K562 treated with DMSO at 1 percent for 12 hours (cell line): ENCODE measurements around the gene ZNF433. TPM values are rescaled to one million over a fixed set of nuclear protein-coding genes. Genes with fewer than 3 reads are reported as not detected.

Experiments
- total RNA-seq: library from RNA; unstranded; fragments of 300-600 nt; gene quantifications from 2 replicates; pipeline ENCODE4 v1.2.3, GENCODE V29; 2022; ENCODE audit not compliant: insufficient read depth

ZNF433 gene
- 0.82 and 2.2 TPM in 2 replicates for total RNA-seq

DNA sequence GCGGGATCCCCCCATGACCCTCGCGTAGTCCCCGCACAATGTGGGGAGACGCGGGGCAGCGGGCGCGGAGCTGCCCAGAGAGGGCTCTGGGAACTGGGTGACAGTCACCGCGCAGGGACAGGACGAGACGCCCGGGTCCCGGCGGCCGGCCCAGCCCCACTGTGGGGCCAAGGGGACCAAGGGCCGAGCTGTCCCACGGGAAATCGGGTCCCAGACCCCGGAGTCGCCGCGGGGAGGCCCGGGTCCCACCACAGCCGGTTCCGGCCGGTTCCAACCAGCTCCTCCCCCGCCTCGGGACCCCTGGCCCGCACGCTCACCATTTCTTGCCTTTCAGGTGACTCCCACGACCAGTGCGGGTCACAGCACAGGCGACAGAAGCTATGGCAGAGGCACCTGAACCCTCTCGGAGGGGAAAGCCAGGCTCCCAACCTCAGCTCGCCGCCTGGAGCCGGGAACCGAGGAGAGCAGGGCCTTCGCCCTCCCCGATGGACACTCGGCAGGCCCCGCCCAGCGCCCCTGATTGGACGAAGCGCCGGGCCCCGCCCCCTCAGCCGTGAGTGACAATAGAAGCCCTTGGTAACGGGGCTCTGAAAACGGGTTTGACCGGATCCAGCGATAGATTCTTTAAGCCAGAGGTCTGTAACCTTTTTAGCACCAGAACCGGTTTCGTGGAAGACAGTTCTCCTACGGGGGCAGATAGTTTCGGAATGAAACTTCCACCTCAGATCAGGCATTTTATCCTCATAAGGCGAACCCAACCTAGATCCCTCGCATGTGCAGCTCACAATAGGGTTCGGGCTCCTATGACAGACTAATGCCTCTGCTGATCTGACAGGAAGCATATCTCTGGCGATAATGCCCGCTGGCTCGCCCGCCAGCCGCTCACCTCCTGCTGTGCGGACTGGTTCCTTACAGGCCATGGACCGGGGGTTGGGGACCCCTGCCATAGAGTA, at the start of gene ZNF433:
Gene ZNF433 (minus strand): TSS at position 460 of the 953 bp plus-strand sequence. CDS start 140 bp downstream, at position 320.

DNA sequence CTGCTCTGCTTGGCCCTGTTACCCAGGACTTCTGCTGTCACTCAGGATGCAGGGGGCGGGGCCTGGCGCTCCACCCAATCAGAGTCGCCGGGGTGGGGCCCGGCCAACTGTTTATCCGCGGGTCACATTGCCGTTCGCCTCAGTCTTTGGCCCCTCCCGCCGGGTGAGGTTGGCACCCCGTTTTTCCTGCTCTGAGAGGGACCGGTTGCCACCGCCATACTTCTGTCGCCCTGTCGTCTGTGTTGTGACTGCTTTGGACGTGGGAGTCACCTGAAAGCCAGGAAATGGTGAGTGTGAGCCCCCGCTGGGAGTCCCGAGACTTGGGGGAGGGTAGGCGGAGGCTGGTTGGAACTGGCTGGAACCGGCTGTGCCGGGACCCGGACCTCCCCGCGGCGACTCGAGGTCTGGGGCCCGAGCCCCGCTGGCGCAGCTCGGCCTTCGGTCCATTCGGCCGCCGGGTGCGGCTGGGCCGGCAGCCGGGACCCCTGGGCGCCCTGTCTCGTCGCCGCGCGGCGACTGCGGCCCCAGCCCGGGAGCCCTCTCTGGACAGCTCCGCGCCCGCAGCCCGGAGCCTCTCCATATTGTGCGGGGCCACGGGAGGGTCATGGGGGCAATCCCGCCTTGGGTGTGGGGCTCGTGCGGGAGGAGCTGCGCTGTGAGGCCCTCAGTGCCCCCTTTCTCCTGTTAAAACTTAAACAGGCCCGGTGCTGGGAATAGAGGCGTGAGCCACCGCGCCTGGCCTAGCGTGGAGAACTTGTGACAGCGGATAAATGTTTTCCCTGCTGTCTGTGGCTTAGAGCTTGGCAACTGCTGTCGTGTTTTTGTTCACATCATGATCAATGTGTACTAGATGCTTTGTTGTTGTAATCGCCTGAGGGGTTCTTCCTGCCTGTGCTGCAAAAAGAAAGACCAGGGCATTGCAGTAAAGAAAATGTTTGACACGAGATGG, 29.4 kb upstream of the ZNF433 start, which contains the start of gene ZNF844:
Gene ZNF844 (plus strand): TSS at position 142 of the 949 bp plus-strand sequence. CDS start 143 bp downstream, at position 285.

DNA sequence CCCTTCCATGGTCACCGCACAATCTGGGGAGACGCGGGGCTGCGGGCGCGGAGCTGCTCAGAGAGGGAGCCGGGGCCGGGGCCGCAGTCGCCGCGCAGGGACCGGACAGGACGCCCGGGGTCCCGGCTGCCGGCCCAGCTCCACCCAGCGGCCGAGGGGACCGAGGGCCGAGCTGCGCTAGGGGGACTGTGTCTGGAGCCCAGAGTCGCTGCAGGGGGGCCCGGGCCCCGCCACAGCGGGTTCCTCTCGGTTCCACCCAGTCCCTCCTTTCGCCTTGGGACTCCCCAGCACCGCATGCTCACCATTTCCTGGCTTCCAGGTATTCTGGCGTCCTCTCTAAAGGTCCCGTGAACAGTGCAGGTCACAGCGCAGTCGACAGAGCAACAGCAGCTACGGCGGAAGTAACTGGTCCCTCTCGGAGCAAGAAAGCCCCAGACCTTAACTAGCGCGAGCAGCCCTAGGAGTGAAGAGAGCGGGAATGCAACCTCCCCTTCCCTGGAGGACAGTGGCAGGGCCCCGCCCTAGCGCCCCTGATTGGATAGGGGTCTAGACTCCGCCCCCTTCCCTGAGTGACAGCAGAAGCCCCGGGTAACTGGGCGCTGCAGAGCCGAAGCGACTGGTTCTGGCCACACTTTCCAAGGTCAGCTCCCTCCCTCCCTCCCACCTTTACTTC, 17.2 kb upstream of the ZNF433 start, which contains the start of gene ZNF878:
Gene ZNF878 (minus strand): TSS at position 465 of the 673 bp plus-strand sequence. CDS start 160 bp downstream, at position 305.

DNA sequence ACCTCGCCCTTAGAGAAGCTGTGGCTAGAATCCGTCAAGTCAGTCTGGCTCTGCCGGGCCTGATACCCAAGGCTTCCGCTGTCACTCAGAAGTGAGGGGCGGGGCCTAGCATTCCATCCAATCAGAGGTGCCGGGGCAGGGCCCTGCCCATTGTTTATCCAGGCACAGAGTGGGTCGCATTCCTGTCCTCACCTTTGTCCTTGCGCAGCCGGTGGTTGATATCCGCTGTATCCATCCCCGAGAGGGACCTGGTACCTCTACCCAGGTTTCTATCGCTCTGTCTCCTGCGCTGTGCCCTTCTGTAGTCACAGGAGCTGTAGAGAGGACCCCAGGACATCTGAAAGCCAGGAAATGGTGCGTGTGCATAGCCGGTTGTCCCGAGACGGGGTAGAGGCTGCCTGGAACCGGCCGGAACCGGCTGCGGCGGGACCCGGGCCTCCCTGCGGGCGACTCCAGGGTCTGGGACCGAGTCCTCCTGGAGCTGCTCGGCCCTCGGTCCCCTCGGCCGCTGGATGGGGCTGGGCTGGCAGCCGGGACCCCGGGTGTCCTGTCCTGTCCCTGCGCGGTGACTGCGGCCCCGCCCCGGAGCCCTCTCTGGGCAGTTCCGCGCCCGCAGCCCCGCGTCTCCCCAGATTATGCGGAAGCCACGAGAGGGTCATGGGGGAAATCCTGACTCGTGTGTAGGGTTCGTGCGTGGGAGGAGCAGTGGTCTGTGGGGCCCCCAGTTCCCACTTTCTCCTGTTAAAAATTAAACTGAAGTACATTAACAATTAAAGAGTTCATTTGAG, 70.4 kb downstream of the ZNF433 start, which contains the start of gene ZNF763:
Gene ZNF763 (plus strand): TSS at position 183 of the 788 bp plus-strand sequence. CDS start 169 bp downstream, at position 352.

Other genes starting within 250 kb of the ZNF433 start
- gene ZNF491, start 237.2 kb downstream of the ZNF433 start, total RNA-seq: 0.74 TPM in 1 of 2 replicates, not detected in the other
- 3.1 and 8.0 TPM in 2 replicates for gene ZNF440, start 221.4 kb downstream of the ZNF433 start, total RNA-seq
- not detected in 2 replicates for gene ZNF439, start 187.0 kb downstream of the ZNF433 start, total RNA-seq
- 2.1 and 2.5 TPM in 2 replicates for gene ZNF69, start 147.9 kb downstream of the ZNF433 start, total RNA-seq
- 3.3 and 9.9 TPM in 2 replicates for gene ZNF700, start 110.6 kb downstream of the ZNF433 start, total RNA-seq
- gene ZNF763, start 70.6 kb downstream of the ZNF433 start, total RNA-seq: not detected in 2 replicates
- 1.4 TPM in 1 of 2 replicates, not detected in the other for gene ZNF878, start 17.3 kb upstream of the ZNF433 start, total RNA-seq
- gene ZNF844, start 29.1 kb upstream of the ZNF433 start, total RNA-seq: 0.56 and 1.3 TPM in 2 replicates
- 1.3 and 1.9 TPM in 2 replicates for gene ZNF20, start 104.7 kb upstream of the ZNF433 start, total RNA-seq
- gene ZNF625, start 121.1 kb upstream of the ZNF433 start, total RNA-seq: not detected in 2 replicates
- gene ZNF136, start 127.4 kb upstream of the ZNF433 start, total RNA-seq: 2.1 and 6.6 TPM in 2 replicates